HepG2 (cell line): ENCODE data around the gene TMEM134. TPM values are rescaled to one million over a fixed set of nuclear protein-coding genes. Genes with fewer than 3 reads are reported as not detected.

Experiments used
- ATAC-seq: fragments of 200-7000 bp; cut with Tn5 transposase; 3 replicates; pipeline ENCODE4 v1.9.1; 2020; ENCODE audit warnings: mild to moderate bottlenecking, moderate library complexity
- BruUV-seq: library from RNA; stranded (reverse); fragments of 400-500 nt; replicated peaks from 2 replicates; lab custom pipeline; 2021; lab: Mats Ljungman, UMichigan
- CTCF ChIA-PET: fragments of 300-600 bp; formaldehyde crosslinking; extraction: SDS; loops from one replicate; lab custom pipeline; 2021; ENCODE audit warnings: low total read pairs, inconsistent platforms, low intra/inter-chr PET ratio; lab: Yijun Ruan, JAX
- POLR2A ChIA-PET: fragments of 350-600 bp; sonication (Branson Sonifier 250); formaldehyde crosslinking; loops from one replicate; lab custom pipeline; 2020; ENCODE audit warnings: antibody characterized with exemption, inconsistent platforms; lab: Yijun Ruan, JAX
- DNase-seq: peaks from one replicate; pipeline ENCODE4 v3.0.0-alpha.2; 2015; ENCODE audit warnings: low spot score
- FAIRE-seq: peaks from 3 replicates; lab custom pipeline; 2011; peaks lifted over from hg19 to GRCh38; lab: Jason Lieb, UNC
- H2AFZ ChIP-seq: one replicate; pipeline ENCODE4 v1.6.1; 2011; ENCODE audit warnings: low read length, inconsistent platforms
- H3K27ac ChIP-seq: fragments of 300-600 bp; 3 replicates; pipeline ENCODE4 v1.8.0; 2011; ENCODE audit warnings: mixed run types, mild to moderate bottlenecking, mixed read lengths, low read length, inconsistent platforms; ENCODE audit not compliant: insufficient read depth; ENCODE audit errors: extremely low read length
- H3K27me3 ChIP-seq, 2 experiments: fragments of 200-600 bp in 1 of 2; 2 replicates in 1 of 2; 3 replicates in 1 of 2; pipeline versions ENCODE4 v1.6.0 to v1.8.0; 2011; ENCODE audit warnings: low read length in 2 of 2, mild to moderate bottlenecking in 2 of 2, moderate library complexity in 2 of 2, inconsistent platforms in 1 of 2; ENCODE audit not compliant: insufficient read depth in 2 of 2, control insufficient read depth in 1 of 2
- H3K36me3 ChIP-seq, 2 experiments: fragments of 200-600 bp in 1 of 2; replicated peaks in 1 of 2; 2 replicates in 1 of 2; 3 replicates in 1 of 2; pipeline versions ENCODE4 v1.5.1 to v1.8.0; 2011; ENCODE audit warnings: low read length in 2 of 2, inconsistent platforms in 1 of 2; ENCODE audit not compliant: insufficient read depth in 2 of 2, control insufficient read depth in 1 of 2
- H3K4me1 ChIP-seq: 2 replicates; pipeline ENCODE4 v1.5.1; 2012; ENCODE audit warnings: low read length, inconsistent platforms; ENCODE audit not compliant: insufficient read depth
- H3K4me2 ChIP-seq: 2 replicates; pipeline ENCODE4 v1.6.0; 2011; ENCODE audit warnings: low read depth, low read length, inconsistent platforms
- H3K4me3 ChIP-seq, 3 experiments: fragments of 200-600 bp in 1 of 3; sonication (generic), shearing (Covaris generic) in 1 of 3; replicated peaks in 1 of 3; 2 replicates each; pipeline ENCODE4 v1.5.1; 2011 to 2016; ENCODE audit warnings: low read length in 3 of 3, inconsistent platforms in 2 of 3, low read depth in 2 of 3, mild to moderate bottlenecking in 2 of 3, control low read depth in 1 of 3, mixed read lengths in 1 of 3; ENCODE audit not compliant: insufficient read depth in 1 of 3
- H3K79me2 ChIP-seq: one replicate; pipeline ENCODE4 v1.6.1; 2011; ENCODE audit warnings: low read length, inconsistent platforms; ENCODE audit not compliant: insufficient read depth
- H3K9ac ChIP-seq: 2 replicates; pipeline ENCODE4 v1.6.0; 2011; ENCODE audit warnings: mild to moderate bottlenecking, low read depth, low read length, inconsistent platforms; ENCODE audit not compliant: insufficient read depth
- H3K9me3 ChIP-seq: 2 replicates; pipeline ENCODE4 v1.5.1; 2012; ENCODE audit warnings: mild to moderate bottlenecking, low read length
- H4K20me1 ChIP-seq: 2 replicates; pipeline ENCODE4 v1.6.0; 2011; ENCODE audit warnings: inconsistent platforms, mild to moderate bottlenecking, low read length, moderate library complexity; ENCODE audit not compliant: insufficient read depth
- KAT8 ChIP-seq: IDR thresholded peaks from 2 replicates; pipeline ENCODE4 v1.6.1; 2016; ENCODE audit warnings: missing genetic modification reagents, missing compliant biosample characterization
- KDM3A ChIP-seq: IDR thresholded peaks from 2 replicates; pipeline ENCODE4 v1.6.1; 2018; ENCODE audit warnings: low read depth, missing compliant biosample characterization
- MEF2D ChIP-seq: sonication (generic); formaldehyde crosslinking; IDR thresholded peaks from 2 replicates; pipeline ENCODE4 v1.5.1; 2020; ENCODE audit warnings: mild to moderate bottlenecking, missing genetic modification reagents
- PCBP1 ChIP-seq: fragments of 200-400 bp; formaldehyde crosslinking; IDR thresholded peaks from 2 replicates; pipeline ENCODE4 v1.6.1; 2017; ENCODE audit warnings: mild to moderate bottlenecking, low read depth, low read length, borderline replicate concordance
- PHF21A ChIP-seq: sonication (generic); formaldehyde crosslinking; IDR thresholded peaks from 2 replicates; pipeline ENCODE4 v1.5.0; 2020; ENCODE audit warnings: mild to moderate bottlenecking, missing genetic modification reagents
- POLR2G ChIP-seq: fragments of 200-400 bp; formaldehyde crosslinking; IDR thresholded peaks from 2 replicates; pipeline ENCODE4 v1.6.1; 2018; ENCODE audit warnings: mild to moderate bottlenecking, low read depth, low read length, moderate library complexity
- RBFOX2 ChIP-seq: fragments of 200-400 bp; formaldehyde crosslinking; IDR thresholded peaks from 2 replicates; pipeline ENCODE4 v1.6.1; 2017; ENCODE audit warnings: low read depth, mild to moderate bottlenecking, low read length
- RFX1 ChIP-seq: fragments of 450-650 bp; IDR thresholded peaks from 2 replicates; pipeline ENCODE4 v1.6.1; 2017
- RFX3 ChIP-seq: IDR thresholded peaks from 2 replicates; pipeline ENCODE4 v1.6.1; 2016; ENCODE audit warnings: missing biosample characterization, missing genetic modification reagents
- ZNF138 ChIP-seq: sonication (generic); formaldehyde crosslinking; IDR thresholded peaks from 2 replicates; pipeline ENCODE4 v1.5.0; 2020; ENCODE audit warnings: mild to moderate bottlenecking, low read depth, missing genetic modification reagents
- ZNF484 ChIP-seq: sonication (generic); formaldehyde crosslinking; IDR thresholded peaks from 2 replicates; pipeline ENCODE4 v1.5.1; 2020; ENCODE audit warnings: mild to moderate bottlenecking, low read depth, missing genetic modification reagents, borderline replicate concordance
- ZNF747 ChIP-seq: sonication (generic); formaldehyde crosslinking; IDR thresholded peaks from 2 replicates; pipeline ENCODE4 v1.8.1; 2023; ENCODE audit warnings: missing genetic modification reagents, mild to moderate bottlenecking, borderline replicate concordance
- WGBS: methylation state at CpG from one replicate; pipeline ENCODE4 v1.1.6; 2017; ENCODE audit warnings: low lambda C conversion rate; 5-methylcytosine and 5-hydroxymethylcytosine counted together
- in situ Hi-C: cut with HindIII; loops from 2 replicates; pipeline ENCODE4 v1.10.0; 2017; ENCODE audit warnings: low pct_unique_long_range_greater_than_20kb; ENCODE audit not compliant: extremely low pct_ligation_motif_present
- intact Hi-C: fragments of 100-400 bp; cut with micrococcal nuclease; formaldehyde crosslinking; loops from one replicate; pipeline ENCODE4 v1.10.0; 2022; ENCODE audit not compliant: unreplicated experiment
- polyA plus RNA-seq, 8 experiments: library from polyadenylated mRNA; depleted of rRNA in 3 of 8; stranded (reverse) in 7 of 8; unstranded in 1 of 8; fragments of >200 nt; fragmentation: Illumina TruSeq in 4 of 8; extraction: Trizol in 4 of 8; gene quantifications; 2 replicates each; pipeline versions ENCODE4 v1.2.1 to v1.2.3, GENCODE V29; 2011 to 2016; ENCODE audit warnings: low read depth in 4 of 8, missing spikeins in 1 of 8, mixed read lengths in 1 of 8; ENCODE audit not compliant: insufficient read depth in 1 of 8
- total RNA-seq, 5 experiments: library from RNA; depleted of rRNA; stranded (reverse); fragments of >200 nt; fragmentation: Illumina TruSeq; extraction: Trizol; gene quantifications; 2 replicates each; pipeline ENCODE4 v1.2.3, GENCODE V29; 2016; ENCODE audit warnings: low read depth in 1 of 5
- TF ChIP-seq, protein P1 (sequence below): sonication (generic); formaldehyde crosslinking; IDR thresholded peaks from 2 replicates; pipeline ENCODE4 v1.5.0; 2020; ENCODE audit warnings: mild to moderate bottlenecking, missing genetic modification reagents
- TF ChIP-seq, protein P2 (sequence below): sonication (generic); formaldehyde crosslinking; IDR thresholded peaks from 2 replicates; pipeline ENCODE4 v1.8.0; 2022; ENCODE audit warnings: mild to moderate bottlenecking, missing genetic modification reagents, moderate library complexity
- TF ChIP-seq, protein P3 (sequence below): sonication (generic); formaldehyde crosslinking; IDR thresholded peaks from 2 replicates; pipeline ENCODE4 v1.5.1; 2020; ENCODE audit warnings: mild to moderate bottlenecking, missing genetic modification reagents, moderate library complexity

Gene TMEM134
- total and polyA plus RNA-seq, 2 of the 13 experiments (the other 11 are each of a cell fraction or from before 2014, with no cell fraction given) = 6.9 to 26.9 TPM

DNA sequence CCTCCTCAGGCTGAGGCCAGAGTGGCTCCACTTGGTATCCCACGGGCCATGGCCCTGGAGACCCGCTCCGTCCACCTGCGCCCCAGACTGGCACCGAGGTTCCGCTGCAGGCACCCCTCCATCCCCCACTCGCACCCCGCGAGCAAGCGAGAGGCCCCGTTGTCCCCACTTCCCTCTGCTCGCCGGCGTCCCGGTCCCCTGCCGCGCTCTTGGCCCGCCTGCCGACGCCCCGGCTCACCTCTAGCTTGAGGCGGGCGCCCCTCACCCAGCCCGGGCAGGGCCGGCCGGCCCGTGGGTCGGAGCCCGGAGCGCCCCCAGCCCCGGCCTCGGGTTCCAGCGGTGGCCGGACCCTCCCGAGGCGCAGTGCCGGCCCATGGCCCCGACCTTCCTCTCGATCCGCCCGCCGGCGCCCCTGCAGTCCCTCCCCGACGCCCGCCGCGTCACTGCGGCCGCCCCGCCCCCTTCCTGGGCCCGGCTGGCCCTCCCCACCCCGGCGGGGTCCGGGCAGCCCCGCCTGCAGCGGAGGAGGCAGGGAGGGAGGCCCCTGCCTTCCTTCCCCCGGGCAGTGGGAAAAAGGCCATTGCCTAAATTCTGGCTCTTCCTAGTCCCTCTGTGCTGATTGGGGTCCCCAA, 36.0 kb upstream of the TMEM134 start, which contains the start of gene PITPNM1 (continued):
- peak; percentile 38 for TF ChIP-seq RBFOX2
- TF ChIP-seq, protein P1, sequence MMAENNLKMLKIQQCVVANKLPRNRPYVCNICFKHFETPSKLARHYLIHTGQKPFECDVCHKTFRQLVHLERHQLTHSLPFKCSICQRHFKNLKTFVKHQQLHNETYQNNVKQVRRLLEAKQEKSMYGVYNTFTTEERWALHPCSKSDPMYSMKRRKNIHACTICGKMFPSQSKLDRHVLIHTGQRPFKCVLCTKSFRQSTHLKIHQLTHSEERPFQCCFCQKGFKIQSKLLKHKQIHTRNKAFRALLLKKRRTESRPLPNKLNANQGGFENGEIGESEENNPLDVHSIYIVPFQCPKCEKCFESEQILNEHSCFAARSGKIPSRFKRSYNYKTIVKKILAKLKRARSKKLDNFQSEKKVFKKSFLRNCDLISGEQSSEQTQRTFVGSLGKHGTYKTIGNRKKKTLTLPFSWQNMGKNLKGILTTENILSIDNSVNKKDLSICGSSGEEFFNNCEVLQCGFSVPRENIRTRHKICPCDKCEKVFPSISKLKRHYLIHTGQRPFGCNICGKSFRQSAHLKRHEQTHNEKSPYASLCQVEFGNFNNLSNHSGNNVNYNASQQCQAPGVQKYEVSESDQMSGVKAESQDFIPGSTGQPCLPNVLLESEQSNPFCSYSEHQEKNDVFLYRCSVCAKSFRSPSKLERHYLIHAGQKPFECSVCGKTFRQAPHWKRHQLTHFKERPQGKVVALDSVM (CRISPR knock-in tag) = peak; percentile 78
- no peak for TF ChIP-seq ZNF484 (CRISPR knock-in tag)
- no peak for TF ChIP-seq RFX3 (CRISPR knock-in tag)
- TF ChIP-seq PCBP1 = no peak
- TF ChIP-seq KAT8 = no peak
- no peak for TF ChIP-seq ZNF747 (CRISPR knock-in tag)

DNA sequence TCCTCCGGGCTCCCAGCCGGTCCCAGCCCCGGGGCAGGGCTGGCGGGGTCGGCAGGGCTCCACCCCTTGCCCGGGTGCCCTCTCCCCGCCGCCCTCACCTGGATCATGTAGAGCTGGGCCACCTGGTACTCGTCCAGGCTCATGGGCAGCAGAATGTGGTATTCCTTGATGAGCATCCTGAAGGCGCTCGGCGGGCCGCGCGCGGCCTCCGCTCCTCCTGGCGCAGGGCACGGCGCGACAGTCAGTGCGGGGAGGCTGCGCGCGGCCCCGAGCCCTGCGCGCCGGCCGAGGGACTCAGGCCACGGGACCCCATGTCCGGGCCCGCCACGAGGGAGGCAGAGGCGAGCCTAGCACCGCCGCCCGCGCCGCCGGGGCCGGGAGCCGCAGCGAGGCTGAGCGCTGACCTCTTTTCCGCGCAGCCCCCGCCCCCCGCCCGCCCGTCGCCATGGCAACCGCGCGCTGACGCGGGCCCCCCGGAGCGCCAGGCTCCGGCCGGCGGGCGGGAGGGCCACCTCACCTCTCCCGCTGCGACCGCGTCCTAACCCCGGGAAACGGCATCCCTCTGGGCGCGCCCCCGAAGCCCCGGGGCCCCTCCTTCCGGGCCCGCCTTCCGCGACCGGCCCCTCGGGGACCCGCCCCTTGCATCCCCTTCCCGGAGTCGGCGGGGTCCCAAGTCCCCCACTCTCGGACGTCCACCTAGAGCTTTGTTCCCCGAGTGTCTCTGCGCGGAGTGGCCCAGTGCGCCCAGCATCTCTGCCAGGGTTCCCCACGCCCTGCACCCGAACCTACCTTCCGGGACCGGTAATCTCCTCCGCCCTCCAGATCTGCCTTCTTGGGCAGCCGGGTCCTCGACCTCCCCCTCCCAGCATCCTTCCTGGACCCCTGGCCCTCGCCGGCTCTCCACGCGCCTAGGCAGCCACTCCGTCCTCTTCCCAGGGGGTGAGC, 35.2 kb upstream of the TMEM134 start:
- no peaks in the 10 kb centered on the region for H3K9me3 ChIP-seq
- CTCF ChIA-PET = interaction anchor here (2.2 kb wide), 1 partner anchor 114 kb away, joined by 18 read pairs; no protein-coding TSS in a partner anchor
- no peaks in the 10 kb centered on the region for H3K27me3 ChIP-seq
- peak overlapping the region; percentile 72; the same call in 1 of the 2 replicates for H3K9ac ChIP-seq
- DNase-seq (no peak), FAIRE-seq (no peak), ATAC-seq (no peak)
- H4K20me1 ChIP-seq = no peaks in the 10 kb centered on the region
- POLR2A ChIA-PET = no interaction called here
- in situ Hi-C loops = no loop called here
- no peak overlapping the region for H2AFZ ChIP-seq
- 16% methylated on average over 20 of the region's 101 CpGs for WGBS
- peak overlapping the region; percentile 95 for H3K4me2 ChIP-seq
- no peak overlapping the region for H3K27ac ChIP-seq
- no peaks in the 10 kb centered on the region; a peak in 1 of 5 replicates for H3K36me3 ChIP-seq
- peaks cover 34% of the 10 kb centered on the region for H3K4me1 ChIP-seq
- intact Hi-C loops = no loop called here
- peaks cover 10% of the 10 kb centered on the region for H3K79me2 ChIP-seq
- no TSS peak for BruUV-seq
- H3K4me3 ChIP-seq = peak overlapping the region; percentile 54 to 91 (median 82)
- TF ChIP-seq RFX1 (peak; percentile 56), MEF2D (no peak), PHF21A (CRISPR knock-in tag) (no peak), KDM3A (CRISPR knock-in tag) (no peak), ZNF138 (CRISPR knock-in tag) (no peak), POLR2G (no peak)
- TF ChIP-seq, protein P2, sequence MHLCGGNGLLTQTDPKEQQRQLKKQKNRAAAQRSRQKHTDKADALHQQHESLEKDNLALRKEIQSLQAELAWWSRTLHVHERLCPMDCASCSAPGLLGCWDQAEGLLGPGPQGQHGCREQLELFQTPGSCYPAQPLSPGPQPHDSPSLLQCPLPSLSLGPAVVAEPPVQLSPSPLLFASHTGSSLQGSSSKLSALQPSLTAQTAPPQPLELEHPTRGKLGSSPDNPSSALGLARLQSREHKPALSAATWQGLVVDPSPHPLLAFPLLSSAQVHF (CRISPR knock-in tag) = 0 out of 2 replicates have a peak, but pooled peaks have one; percentile 19
- TF ChIP-seq, protein P3, sequence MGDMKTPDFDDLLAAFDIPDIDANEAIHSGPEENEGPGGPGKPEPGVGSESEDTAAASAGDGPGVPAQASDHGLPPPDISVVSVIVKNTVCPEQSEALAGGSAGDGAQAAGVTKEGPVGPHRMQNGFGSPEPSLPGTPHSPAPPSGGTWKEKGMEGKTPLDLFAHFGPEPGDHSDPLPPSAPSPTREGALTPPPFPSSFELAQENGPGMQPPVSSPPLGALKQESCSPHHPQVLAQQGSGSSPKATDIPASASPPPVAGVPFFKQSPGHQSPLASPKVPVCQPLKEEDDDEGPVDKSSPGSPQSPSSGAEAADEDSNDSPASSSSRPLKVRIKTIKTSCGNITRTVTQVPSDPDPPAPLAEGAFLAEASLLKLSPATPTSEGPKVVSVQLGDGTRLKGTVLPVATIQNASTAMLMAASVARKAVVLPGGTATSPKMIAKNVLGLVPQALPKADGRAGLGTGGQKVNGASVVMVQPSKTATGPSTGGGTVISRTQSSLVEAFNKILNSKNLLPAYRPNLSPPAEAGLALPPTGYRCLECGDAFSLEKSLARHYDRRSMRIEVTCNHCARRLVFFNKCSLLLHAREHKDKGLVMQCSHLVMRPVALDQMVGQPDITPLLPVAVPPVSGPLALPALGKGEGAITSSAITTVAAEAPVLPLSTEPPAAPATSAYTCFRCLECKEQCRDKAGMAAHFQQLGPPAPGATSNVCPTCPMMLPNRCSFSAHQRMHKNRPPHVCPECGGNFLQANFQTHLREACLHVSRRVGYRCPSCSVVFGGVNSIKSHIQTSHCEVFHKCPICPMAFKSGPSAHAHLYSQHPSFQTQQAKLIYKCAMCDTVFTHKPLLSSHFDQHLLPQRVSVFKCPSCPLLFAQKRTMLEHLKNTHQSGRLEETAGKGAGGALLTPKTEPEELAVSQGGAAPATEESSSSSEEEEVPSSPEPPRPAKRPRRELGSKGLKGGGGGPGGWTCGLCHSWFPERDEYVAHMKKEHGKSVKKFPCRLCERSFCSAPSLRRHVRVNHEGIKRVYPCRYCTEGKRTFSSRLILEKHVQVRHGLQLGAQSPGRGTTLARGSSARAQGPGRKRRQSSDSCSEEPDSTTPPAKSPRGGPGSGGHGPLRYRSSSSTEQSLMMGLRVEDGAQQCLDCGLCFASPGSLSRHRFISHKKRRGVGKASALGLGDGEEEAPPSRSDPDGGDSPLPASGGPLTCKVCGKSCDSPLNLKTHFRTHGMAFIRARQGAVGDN (CRISPR knock-in tag) = no peak; the same call in none of the 2 replicates
